Ramos (cell line): ENCODE measurements around the gene RUFY3.
"Not testable (repeated sequence)": the region's sequence is repeated elsewhere in the genome, so short reads cannot be mapped to it uniquely, and the experiment has no call there.

Source experiments
- in situ Hi-C: fragments of 300-500 bp; cut with MboI; formaldehyde crosslinking; loops from one replicate; pipeline ENCODE4 v1.14.3; 2022; ENCODE audit warnings: low sequenced_read_pairs; ENCODE audit not compliant: unreplicated experiment

RUFY3 gene

GRCh38 chr4:70721747-70722146 is at the start of gene RUFY3:
Gene RUFY3 (plus strand): TSS chr4:70721964. CDS start chr4:70722574, 610 bp downstream.
- in situ Hi-C loops: no loop called here

GRCh38 chr4:70674191-70674590 is 47.6 kb upstream of the RUFY3 start:
- in situ Hi-C loops: no loop called here

GRCh38 chr4:70674731-70675130 is 47.0 kb upstream of the RUFY3 start:
- in situ Hi-C loops: no loop called here

- in situ Hi-C loops: no loop called here
Measured at GRCh38 chr4:70676554-70677090, 45.1 kb upstream of the RUFY3 start.

- in situ Hi-C loops: no loop called here
Measured at GRCh38 chr4:70678383-70678999, 43.3 kb upstream of the RUFY3 start.

- in situ Hi-C loops: no loop called here
Measured at GRCh38 chr4:70680934-70681333, 40.8 kb upstream of the RUFY3 start.

GRCh38 chr4:70681704-70682103 is 40.1 kb upstream of the RUFY3 start:
- in situ Hi-C loops: no loop called here

- in situ Hi-C loops: not testable (repeated sequence)
Measured at GRCh38 chr4:70682142-70682541, 39.6 kb upstream of the RUFY3 start.

- in situ Hi-C loops: loop anchor here (5.0 kb wide), 1 partner anchor 35 kb away; no protein-coding TSS in a partner anchor
Measured at GRCh38 chr4:70687392-70687791, 34.4 kb upstream of the RUFY3 start.

GRCh38 chr4:70687821-70688794 is 33.7 kb upstream of the RUFY3 start, which contains the start of gene UTP3:
Gene UTP3 (plus strand): TSS chr4:70688532. CDS start chr4:70688678, 146 bp downstream.
- in situ Hi-C loops: loop anchor here (5.0 kb wide), 1 partner anchor 36 kb away; no protein-coding TSS in a partner anchor

GRCh38 chr4:70688795-70689231 is 33.0 kb upstream of the RUFY3 start:
- in situ Hi-C loops: loop anchor here (5.0 kb wide), 1 partner anchor 37 kb away; no protein-coding TSS in a partner anchor

- in situ Hi-C loops: no loop called here
Measured at GRCh38 chr4:70691661-70692060, 30.1 kb upstream of the RUFY3 start.

GRCh38 chr4:70694633-70695032 is 27.1 kb upstream of the RUFY3 start:
- in situ Hi-C loops: not testable (repeated sequence)

- in situ Hi-C loops: not testable (repeated sequence)
Measured at GRCh38 chr4:70698435-70698834, 23.3 kb upstream of the RUFY3 start.

- in situ Hi-C loops: no loop called here
Measured at GRCh38 chr4:70700712-70701111, 21.1 kb upstream of the RUFY3 start.

GRCh38 chr4:70701271-70701670 is 20.5 kb upstream of the RUFY3 start:
- in situ Hi-C loops: no loop called here

GRCh38 chr4:70702592-70702991 is 19.2 kb upstream of the RUFY3 start:
- in situ Hi-C loops: not testable (repeated sequence)

GRCh38 chr4:70703619-70704214 is 18.0 kb upstream of the RUFY3 start:
- in situ Hi-C loops: no loop called here

- in situ Hi-C loops: no loop called here
Measured at GRCh38 chr4:70704215-70704930, 17.4 kb upstream of the RUFY3 start.

- in situ Hi-C loops: no loop called here
Measured at GRCh38 chr4:70704931-70705182, 16.9 kb upstream of the RUFY3 start.
